Heart right ventricle (tissue), 16 donors: ENCODE data around the gene CACNA1C. TPM values are rescaled to one million over a fixed set of nuclear protein-coding genes. Genes with fewer than 3 reads are reported as not detected.

Experiments used
- ATAC-seq, 8 donors: fragments of 200-7000 bp; cut with Tn5 transposase; one replicate each; pipeline ENCODE4 v1.9.1; 2020; ENCODE audit warnings: mild to moderate bottlenecking in 8 of 8, moderate library complexity in 8 of 8, moderate number of reproducible peaks in 1 of 8
- DNase-seq, 2 donors: peaks; one replicate each; pipeline ENCODE4 v3.0.0-alpha.2; 2020
- H3K27ac ChIP-seq, 10 donors: fragments of 200-600 bp; sonication (generic) in 2 of 10; one replicate each; pipeline versions ENCODE4 v1.5.0 to v1.8.0; 2020 to 2022; ENCODE audit warnings: mild to moderate bottlenecking in 3 of 10
- H3K27me3 ChIP-seq, 7 donors: fragments of 200-600 bp; one replicate each; pipeline ENCODE4 v1.8.0; 2021 to 2022; ENCODE audit warnings: mild to moderate bottlenecking in 2 of 7
- H3K36me3 ChIP-seq, 9 donors: fragments of 200-600 bp; sonication (generic) in 1 of 9; one replicate each; pipeline versions ENCODE4 v1.5.0 to v1.8.0; 2020 to 2022; ENCODE audit warnings: mild to moderate bottlenecking in 2 of 9
- H3K4me1 ChIP-seq, 9 donors: fragments of 200-600 bp; sonication (generic) in 1 of 9; one replicate each; pipeline versions ENCODE4 v1.5.0 to v1.8.0; 2020 to 2022; ENCODE audit warnings: mild to moderate bottlenecking in 4 of 9
- H3K4me3 ChIP-seq, 10 donors: fragments of 200-600 bp; sonication (generic) in 2 of 10; one replicate each; pipeline versions ENCODE4 v1.5.0 to v1.8.0; 2020 to 2022; ENCODE audit warnings: mild to moderate bottlenecking in 7 of 10, moderate library complexity in 2 of 10
- H3K9me3 ChIP-seq, 11 donors: fragments of 200-600 bp in 10 of 11; sonication (generic) in 2 of 11; one replicate each; pipeline versions ENCODE4 v1.5.0 to v1.8.0; 2013 to 2022; ENCODE audit warnings: mild to moderate bottlenecking in 2 of 11, control low read depth in 1 of 11, moderate library complexity in 1 of 11
- WGBS, 2 donors: extraction: QIAGEN DNeasy Blood & Tissue Kit; methylation state at CpG; one replicate each; pipeline ENCODE4 v1.1.7; 2013; ENCODE audit warnings: inconsistent platforms in 1 of 2; 5-methylcytosine and 5-hydroxymethylcytosine counted together
- intact Hi-C, 10 donors: fragments of 100-400 bp; cut with DNase I; formaldehyde crosslinking; loops; one replicate each; pipeline versions ENCODE4 v1.11.1 to v1.14.2; 2022
- polyA plus RNA-seq, 2 donors: library from polyadenylated mRNA; stranded (reverse); fragments of 200-250 nt; gene quantifications; one replicate each; pipeline ENCODE4 v1.2.3, GENCODE V29; 2013
- total RNA-seq, 10 donors: library from RNA; stranded (reverse); fragmentation: NEBNext Ultra II Directional in 3 of 10; extraction: Animal tissue kit (Norgen Biotek cat#: 25700) in 3 of 10; gene quantifications; one replicate each; pipeline versions ENCODE4 v1.2.1 to v1.2.4, GENCODE V29; 2021 to 2023
- TF ChIP-seq, protein P1 (sequence below), 9 donors: fragments of 200-600 bp; sonication (generic) in 2 of 9; IDR thresholded peaks; one replicate each; pipeline versions ENCODE4 v1.5.0 to v1.8.0; 2021 to 2022; ENCODE audit warnings: antibody characterized with exemption in 9 of 9, mild to moderate bottlenecking in 5 of 9, moderate library complexity in 1 of 9
- donor health status: Arrhythmogenic right ventricular cardiomyopathy.
- donor health status: ischemic (EF 13 %, LVEDD 7.1; RV severe dilation, severe dysfunction).
- donor health status: healthy with polysubstance abuse.
- donor health status: DM: no; HTN: yes; CAD: no.
- donor health status: DM: no; HTN: no; CAD: no.
- donor health status: ischemic (EF 25% LVEDD 6.9; RV normal size, moderate dysfunction).
- donor health status: ischemic (EF 25% LVEDD 5.7; RV mildly dilated, moderate dysfunction).
- donor health status: healthy.
- donor health status: DM: yes; HTN: yes; CAD: no.
- donor health status: Ischemic cardiomyopathy.
- donor health status: ischemic (EF 35%, LVEDD 5.7; RV mildly dilated, moderate dysfunction).
- donor health status: nonischemic (EF 11% LVEDD 7.7; RV severe dilation, severe dysfunction).
- donor health status: DM: yes; HTN: yes; CAD: no.
- donor health status: PGD.
- donor health status: ischemic (EF 29% LVEDD 5.4; RV normal size, mild dysfunction).
- donor health status: nonischemic (EF 23%, LVEDD 6.1; RV moderate dilation, normal function).

CACNA1C gene
- total and polyA plus RNA-seq, 12 donors: 19.1 to 222 (median 183) TPM

DNA sequence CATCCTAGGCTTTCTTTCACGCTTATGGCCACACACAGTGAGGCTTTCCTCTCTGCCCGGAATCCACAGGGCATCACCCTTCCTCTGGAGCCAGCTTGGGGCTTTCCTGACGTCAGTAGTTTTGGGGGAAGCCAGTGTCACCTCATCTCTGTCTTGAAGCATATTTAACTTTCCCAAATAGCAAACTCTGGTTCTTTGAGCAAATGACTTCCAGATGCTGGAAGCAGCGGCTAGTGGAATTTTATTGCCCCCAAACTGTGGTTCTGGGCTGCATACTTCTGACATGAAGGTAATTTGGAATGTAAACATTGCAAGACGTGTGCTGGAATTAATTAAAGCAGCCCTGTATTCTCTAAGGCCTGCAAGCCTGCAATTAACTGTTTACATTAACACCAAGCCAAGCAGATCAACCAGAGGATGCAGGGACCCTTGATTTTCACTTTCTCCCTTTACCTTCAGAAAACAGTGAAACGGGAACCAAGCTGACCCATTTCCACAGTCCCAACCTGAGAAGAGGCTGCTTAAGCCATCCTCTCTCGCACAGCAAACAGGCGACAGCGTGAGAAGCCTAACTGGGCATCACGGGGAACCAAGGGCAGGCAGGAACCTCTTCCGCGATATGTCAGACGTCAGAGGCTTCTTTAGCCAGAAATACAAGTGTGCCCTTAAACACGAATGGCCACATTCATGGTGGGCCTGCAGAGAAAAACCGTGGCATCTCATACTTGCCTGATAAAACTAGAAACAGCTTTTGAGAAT, 258.4 kb downstream of the CACNA1C start:
- DNase-seq (no peak), ATAC-seq (no peak)
- intact Hi-C loops: no loop called here
- TF ChIP-seq, protein P1, sequence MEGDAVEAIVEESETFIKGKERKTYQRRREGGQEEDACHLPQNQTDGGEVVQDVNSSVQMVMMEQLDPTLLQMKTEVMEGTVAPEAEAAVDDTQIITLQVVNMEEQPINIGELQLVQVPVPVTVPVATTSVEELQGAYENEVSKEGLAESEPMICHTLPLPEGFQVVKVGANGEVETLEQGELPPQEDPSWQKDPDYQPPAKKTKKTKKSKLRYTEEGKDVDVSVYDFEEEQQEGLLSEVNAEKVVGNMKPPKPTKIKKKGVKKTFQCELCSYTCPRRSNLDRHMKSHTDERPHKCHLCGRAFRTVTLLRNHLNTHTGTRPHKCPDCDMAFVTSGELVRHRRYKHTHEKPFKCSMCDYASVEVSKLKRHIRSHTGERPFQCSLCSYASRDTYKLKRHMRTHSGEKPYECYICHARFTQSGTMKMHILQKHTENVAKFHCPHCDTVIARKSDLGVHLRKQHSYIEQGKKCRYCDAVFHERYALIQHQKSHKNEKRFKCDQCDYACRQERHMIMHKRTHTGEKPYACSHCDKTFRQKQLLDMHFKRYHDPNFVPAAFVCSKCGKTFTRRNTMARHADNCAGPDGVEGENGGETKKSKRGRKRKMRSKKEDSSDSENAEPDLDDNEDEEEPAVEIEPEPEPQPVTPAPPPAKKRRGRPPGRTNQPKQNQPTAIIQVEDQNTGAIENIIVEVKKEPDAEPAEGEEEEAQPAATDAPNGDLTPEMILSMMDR (IDR thresholded peaks at IDR 0.05): no peak
- peaks cover 0 to 55% (median 29%) of the 10 kb centered on the region in 9 donors for H3K4me1 ChIP-seq
- H3K27me3 ChIP-seq: no peaks in the 10 kb centered on the region
- no peak overlapping the region for H3K27ac ChIP-seq
- no peaks in the 10 kb centered on the region for H3K36me3 ChIP-seq
- 73 to 78% methylated on average over 15 of the region's 15 CpGs for WGBS, 2 donors
- no peak overlapping the region for H3K4me3 ChIP-seq
- peaks cover 0 to 9% (median 0%) of the 10 kb centered on the region in 11 donors for H3K9me3 ChIP-seq

DNA sequence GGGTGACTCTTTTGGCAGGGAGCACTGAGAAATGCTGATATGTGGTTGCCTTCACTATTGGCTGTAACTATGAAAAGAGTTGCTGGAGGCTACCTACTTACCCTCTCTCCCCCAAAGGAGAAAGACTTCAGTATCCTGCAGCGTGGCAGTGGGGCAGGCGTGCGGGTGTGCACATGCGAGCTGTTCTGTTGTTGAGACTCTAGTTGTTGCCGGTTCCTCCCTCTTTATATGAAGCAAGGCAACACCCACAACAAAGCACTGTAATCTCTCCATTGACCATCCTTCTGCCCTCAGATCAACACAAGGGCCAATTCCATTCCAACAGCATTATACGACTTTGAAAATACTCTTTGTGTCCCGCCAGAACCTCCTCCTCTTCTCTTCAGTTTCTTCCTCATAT, 259.4 kb downstream of the CACNA1C start:
- Histone ChIP-seq H3K9me3 (peaks cover 0 to 9% (median 0%) of the 10 kb centered on the region in 11 donors), H3K36me3 (no peaks in the 10 kb centered on the region), H3K4me1 (peaks cover 0 to 53% (median 21%) of the 10 kb centered on the region in 9 donors), H3K4me3 (no peak overlapping the region), H3K27ac (no peak overlapping the region), H3K27me3 (no peaks in the 10 kb centered on the region)
- intact Hi-C loops: no loop called here
- no peak for ATAC-seq
- no peak for DNase-seq
- WGBS, 2 donors: 86 to 89% methylated on average over 7 of the region's 7 CpGs
- TF ChIP-seq, protein P1 (IDR thresholded peaks at IDR 0.05): no peak

DNA sequence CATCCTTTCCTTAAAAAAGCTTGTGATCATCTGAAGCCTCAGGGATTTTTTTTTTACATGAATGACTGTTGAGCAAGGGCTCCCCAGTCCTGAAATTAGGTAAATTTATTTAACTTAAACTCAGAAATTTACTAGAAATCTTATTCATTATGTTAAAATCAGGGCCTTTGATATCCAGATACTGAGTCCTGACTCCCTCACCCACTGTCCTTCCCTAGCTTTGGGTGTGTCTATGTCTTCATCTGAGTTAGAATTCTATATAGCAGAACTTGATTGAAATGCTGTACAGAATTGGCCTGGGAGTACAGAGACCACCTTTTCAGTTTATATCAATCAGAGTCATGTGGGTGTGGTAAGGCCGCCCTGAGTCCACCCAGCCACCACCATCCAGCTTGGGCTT, 260.0 kb downstream of the CACNA1C start:
- DNase-seq (no peak), ATAC-seq (no peak)
- H3K9me3 ChIP-seq: peaks cover 0 to 9% (median 0%) of the 10 kb centered on the region in 11 donors
- TF ChIP-seq, protein P1 (IDR thresholded peaks at IDR 0.05): no peak
- WGBS, 2 donors: 94 to 100% methylated on average over 1 of the region's 1 CpG
- intact Hi-C loops: no loop called here
- no peak overlapping the region for H3K27ac ChIP-seq
- no peaks in the 10 kb centered on the region for H3K36me3 ChIP-seq
- peaks cover 0 to 53% (median 18%) of the 10 kb centered on the region in 9 donors for H3K4me1 ChIP-seq
- no peak overlapping the region for H3K4me3 ChIP-seq
- no peaks in the 10 kb centered on the region for H3K27me3 ChIP-seq

DNA sequence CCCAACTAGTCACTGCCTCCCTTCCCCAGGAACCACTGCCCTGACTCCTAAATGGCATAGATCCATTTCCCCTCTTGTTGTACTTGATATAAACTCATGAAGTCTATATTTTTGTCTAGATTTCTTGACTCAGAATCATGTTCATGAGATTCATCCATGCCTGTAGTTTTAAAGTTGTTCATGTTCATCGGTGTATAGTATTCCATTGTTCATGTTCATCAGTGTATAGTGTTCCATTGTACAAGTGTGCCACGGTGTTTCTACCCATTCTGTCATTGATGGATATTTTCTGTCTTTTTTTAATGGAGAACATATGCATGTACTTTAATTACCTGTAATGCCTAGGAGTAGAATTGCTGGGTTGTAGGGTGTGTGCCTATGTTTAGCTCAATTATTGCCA, 261.7 kb downstream of the CACNA1C start:
- no peak for DNase-seq

More for the DNA sequence above, 261.7 kb downstream of the CACNA1C start:
- intact Hi-C loops: no loop called here
- H3K36me3 ChIP-seq: no peaks in the 10 kb centered on the region
- H3K27ac ChIP-seq: no peak overlapping the region
- peaks cover 3 to 67% (median 31%) of the 10 kb centered on the region in 9 donors for H3K4me1 ChIP-seq
- H3K9me3 ChIP-seq: peaks cover 0 to 4% (median 0%) of the 10 kb centered on the region in 11 donors
- ATAC-seq: no peak
- TF ChIP-seq, protein P1 (IDR thresholded peaks at IDR 0.05): no peak
- no peaks in the 10 kb centered on the region for H3K27me3 ChIP-seq
- H3K4me3 ChIP-seq: no peak overlapping the region
- 98 to 99% methylated on average over 2 of the region's 2 CpGs for WGBS, 2 donors
